HG03457 (cell line): Measurements from ENCODE around the gene FSTL4.
"Not testable (repeated sequence)": the region's sequence is repeated elsewhere in the genome, so short reads cannot be mapped to it uniquely, and the experiment has no call there.

Source experiments
- ATAC-seq: cut with Tn5 transposase; IDR thresholded peaks from one replicate; pipeline ENCODE4 v1.9.1; 2021; ENCODE audit warnings: moderate number of reproducible peaks; ENCODE audit not compliant: unreplicated experiment

Gene FSTL4

GRCh38 chr5:133459474-133460160 is 152.7 kb downstream of the FSTL4 start:
- ATAC-seq: no peak

- no peak for ATAC-seq
Observed at GRCh38 chr5:133458435-133458834, 153.9 kb downstream of the FSTL4 start.

GRCh38 chr5:133457439-133458355 is 154.6 kb downstream of the FSTL4 start:
- no peak for ATAC-seq

- no peak for ATAC-seq
Observed at GRCh38 chr5:133456933-133457402, 155.4 kb downstream of the FSTL4 start.

GRCh38 chr5:133455676-133456075 is 156.7 kb downstream of the FSTL4 start:
- no peak for ATAC-seq

- no peak for ATAC-seq
Observed at GRCh38 chr5:133454442-133454841, 157.9 kb downstream of the FSTL4 start.

- no peak for ATAC-seq
Observed at GRCh38 chr5:133453831-133454230, 158.5 kb downstream of the FSTL4 start.

GRCh38 chr5:133453084-133453780 is 159.1 kb downstream of the FSTL4 start:
- no peak for ATAC-seq

GRCh38 chr5:133451926-133452325 is 160.4 kb downstream of the FSTL4 start:
- no peak for ATAC-seq

GRCh38 chr5:133450286-133450685 is 162.1 kb downstream of the FSTL4 start:
- no peak for ATAC-seq

- ATAC-seq: no peak
Observed at GRCh38 chr5:133449181-133449580, 163.2 kb downstream of the FSTL4 start.

- ATAC-seq: no peak
Observed at GRCh38 chr5:133446440-133446839, 165.9 kb downstream of the FSTL4 start.

GRCh38 chr5:133445744-133446143 is 166.6 kb downstream of the FSTL4 start:
- ATAC-seq: no peak

GRCh38 chr5:133445204-133445603 is 167.1 kb downstream of the FSTL4 start:
- not testable (repeated sequence) for ATAC-seq

GRCh38 chr5:133444711-133445110 is 167.6 kb downstream of the FSTL4 start:
- no peak for ATAC-seq

- ATAC-seq: no peak
Observed at GRCh38 chr5:133441166-133441815, 171.1 kb downstream of the FSTL4 start.

- no peak for ATAC-seq
Observed at GRCh38 chr5:133440467-133441115, 171.8 kb downstream of the FSTL4 start.

GRCh38 chr5:133439859-133440258 is 172.5 kb downstream of the FSTL4 start:
- no peak for ATAC-seq

- no peak for ATAC-seq
Observed at GRCh38 chr5:133438487-133438886, 173.9 kb downstream of the FSTL4 start.

GRCh38 chr5:133434336-133434735 is 178.0 kb downstream of the FSTL4 start:
- ATAC-seq: no peak
